GM19397 (cell line): ENCODE data around the gene TMUB1.

Experiments used
- ATAC-seq: cut with Tn5 transposase; IDR thresholded peaks from one replicate; pipeline ENCODE4 v1.9.1; 2021; ENCODE audit warnings: mild to moderate bottlenecking, moderate library complexity; ENCODE audit not compliant: unreplicated experiment

TMUB1 gene

DNA sequence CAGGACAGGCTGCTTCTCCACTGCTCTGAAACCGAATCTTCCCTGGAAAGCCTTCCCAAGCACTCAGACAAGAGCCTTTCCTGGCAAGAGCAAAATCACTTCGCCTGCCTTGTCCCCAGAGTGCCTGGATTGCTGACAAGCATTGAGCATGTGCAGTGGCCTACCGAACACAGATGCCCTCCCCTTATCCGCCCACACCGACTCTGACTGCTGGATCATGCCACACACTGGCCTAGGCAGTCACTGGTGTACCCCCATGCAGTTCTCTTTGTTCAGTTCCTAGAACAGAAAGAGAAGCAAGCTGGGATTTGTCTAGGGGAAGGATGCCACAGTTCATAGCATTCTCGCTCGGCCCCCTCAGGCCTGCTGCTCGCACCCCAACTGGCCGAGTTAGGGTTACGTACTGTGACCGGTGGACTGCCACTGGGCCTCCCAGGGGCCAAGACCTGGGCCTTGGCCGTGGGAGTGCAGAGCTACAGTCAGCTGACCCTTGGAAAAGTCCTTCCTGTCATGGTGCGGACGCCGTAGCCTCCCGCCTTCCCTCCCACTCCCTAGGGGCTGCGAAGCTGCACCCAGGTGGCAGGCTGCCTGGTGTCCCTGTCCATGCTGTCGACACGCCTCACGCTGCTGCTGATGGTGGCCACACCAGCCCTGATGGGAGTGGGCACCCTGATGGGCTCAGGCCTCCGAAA, 48.1 kb downstream of the TMUB1 start:
- no peak for ATAC-seq

DNA sequence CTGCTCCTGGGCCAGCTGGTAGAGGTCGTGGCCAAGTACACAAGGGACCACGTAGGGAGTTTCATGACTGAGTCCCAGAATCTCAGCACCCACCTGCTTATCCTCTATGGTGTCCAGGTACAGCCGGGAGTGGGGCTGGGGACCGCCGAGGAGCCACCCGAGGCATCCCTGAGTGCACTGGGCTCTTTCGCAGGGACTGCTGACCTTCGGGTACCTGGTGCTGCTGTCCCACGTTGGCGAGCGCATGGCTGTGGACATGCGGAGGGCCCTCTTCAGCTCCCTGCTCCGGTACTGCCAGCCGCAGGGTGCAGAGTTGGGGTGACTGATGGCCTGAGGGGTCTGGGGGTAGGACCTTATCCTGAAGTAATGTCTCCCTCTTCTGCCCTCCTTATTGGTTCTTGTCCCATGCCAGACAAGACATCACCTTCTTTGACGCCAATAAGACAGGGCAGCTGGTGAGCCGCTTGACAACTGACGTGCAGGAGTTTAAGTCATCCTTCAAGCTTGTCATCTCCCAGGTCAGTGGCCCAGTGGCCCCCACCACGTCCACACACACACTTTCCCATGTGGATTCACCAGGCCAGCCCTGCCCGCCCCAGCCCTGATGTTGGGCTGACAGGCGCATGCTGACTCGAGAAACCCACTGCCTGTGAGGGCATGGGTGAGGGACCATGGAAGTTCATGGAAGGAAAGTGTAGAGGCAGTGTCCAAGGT, 48.8 kb downstream of the TMUB1 start:
- no peak for ATAC-seq

DNA sequence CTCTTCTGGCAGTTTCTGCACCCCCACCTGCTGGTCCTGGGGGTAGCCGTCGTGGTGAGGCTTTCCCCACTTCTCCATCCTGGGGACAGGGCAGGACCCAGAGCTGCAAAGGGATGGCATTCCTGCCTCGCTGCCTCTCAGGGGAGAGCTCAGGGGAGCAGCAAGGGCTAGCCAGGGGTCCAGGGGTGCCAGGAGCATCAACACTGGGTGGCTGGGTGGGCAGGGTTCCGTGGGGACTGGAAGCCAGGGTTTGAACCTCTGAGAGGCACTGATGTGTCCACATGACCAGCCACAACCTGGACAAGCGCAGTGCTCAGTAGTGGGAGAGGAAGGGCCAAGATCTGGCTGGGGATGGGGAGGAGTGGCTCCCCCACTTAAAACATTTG, 49.4 kb downstream of the TMUB1 start:
- no peak for ATAC-seq

DNA sequence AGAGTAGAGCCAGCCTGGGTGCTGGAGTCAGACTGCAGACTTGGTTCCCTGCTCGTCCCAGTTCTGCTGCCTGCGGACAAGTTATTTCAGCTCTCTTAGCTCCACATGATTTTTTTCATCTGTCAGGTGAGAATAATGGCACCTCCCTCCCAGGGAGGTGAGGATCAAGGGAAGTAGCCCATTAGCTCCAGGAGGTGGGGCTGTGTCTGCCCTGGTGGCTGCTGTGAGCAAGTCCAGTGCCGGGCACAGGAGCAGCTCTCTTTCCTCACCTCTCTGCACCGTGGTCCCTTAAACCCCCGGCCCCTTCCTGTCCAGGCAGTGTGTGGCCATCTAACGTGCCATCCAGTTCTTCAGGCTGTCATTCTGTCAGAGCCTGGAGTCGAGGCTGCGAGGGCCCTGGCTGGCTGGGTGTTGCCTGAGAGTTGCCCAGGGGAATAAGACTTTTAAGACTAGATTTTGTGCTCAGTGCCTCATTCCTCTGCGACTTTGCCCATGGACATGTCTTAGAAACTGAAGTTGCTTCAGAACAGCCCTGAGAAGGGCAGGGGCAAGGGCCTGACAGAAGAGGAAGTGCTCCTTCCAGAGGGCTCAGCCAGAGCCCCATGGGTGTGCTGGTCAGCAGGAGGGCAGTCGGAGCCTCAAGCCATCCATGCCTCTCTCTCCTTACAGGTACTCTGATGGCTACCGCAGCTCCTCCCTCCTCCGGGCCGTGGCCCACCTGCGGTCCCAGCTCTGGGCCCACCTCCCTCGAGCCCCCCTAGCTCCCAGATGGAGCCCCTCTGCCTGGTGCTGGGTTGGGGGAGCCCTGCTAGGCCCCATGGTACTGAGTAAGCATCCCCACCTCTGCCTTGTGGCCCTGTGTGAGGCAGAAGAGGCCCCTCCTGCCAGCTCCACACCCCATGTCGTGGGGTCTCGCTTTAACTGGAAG, 50.1 kb downstream of the TMUB1 start:
- ATAC-seq = no peak
